IPS-11a (cell line): ENCODE results near the gene PRKAG2.
"Not testable (repeated sequence)": the region's sequence is repeated elsewhere in the genome, so short reads cannot be mapped to it uniquely, and the experiment has no call there.

Experiments used
- H3K4me3 ChIP-seq: one replicate; pipeline ENCODE4 v1.5.1; 2013; ENCODE audit warnings: low read depth, low read length, control low read depth

PRKAG2 gene

DNA sequence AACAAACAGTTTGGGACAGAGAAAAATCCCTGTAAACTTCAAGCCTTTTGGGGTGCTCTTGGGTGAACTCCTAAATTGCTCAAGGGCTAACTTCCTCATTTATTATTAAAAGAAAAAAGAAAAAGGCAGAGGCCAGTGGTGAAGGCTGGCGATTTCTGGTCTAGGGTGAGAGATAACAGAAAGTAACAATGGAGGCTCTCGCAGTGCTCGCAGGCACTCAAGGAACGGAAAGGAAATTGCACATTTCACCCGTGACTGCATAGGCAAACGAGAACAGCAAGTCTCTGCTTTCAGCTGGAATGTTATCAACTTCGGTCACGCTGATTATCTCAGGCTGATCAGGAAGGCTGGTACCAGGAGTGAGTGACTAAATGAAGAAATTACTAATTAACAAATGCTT lies 70.7 kb downstream of the PRKAG2 start:
- H3K4me3 ChIP-seq, result no peak overlapping the region

DNA sequence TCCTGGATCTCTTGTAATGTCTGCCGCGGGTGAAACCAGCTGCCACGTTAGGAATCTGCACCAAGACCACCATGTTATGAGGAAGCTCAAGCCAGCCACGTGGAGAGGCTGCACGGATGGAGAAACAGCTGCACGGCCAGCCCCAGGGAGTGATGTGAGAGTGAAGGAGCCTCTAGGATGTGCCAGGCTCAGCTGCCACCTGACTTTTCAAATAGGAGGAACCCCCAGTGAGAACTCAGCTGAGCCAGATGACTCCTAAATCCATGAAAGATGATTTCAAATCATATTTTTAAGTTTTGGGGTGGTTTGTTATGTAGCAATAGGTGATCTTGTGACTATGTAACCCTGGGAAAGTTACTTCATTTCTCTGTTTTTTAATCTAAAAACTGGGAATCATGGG lies 71.7 kb downstream of the PRKAG2 start:
- no peak overlapping the region for H3K4me3 ChIP-seq

- H3K4me3 ChIP-seq, result no peak overlapping the region
These were observed 72.2 kb downstream of the PRKAG2 start for GRCh38 chr7:151804756-151805155.

GRCh38 chr7:151803841-151804240 lies 73.1 kb downstream of the PRKAG2 start:
- H3K4me3 ChIP-seq, result no peak overlapping the region

- H3K4me3 ChIP-seq, result no peak overlapping the region
These were observed 74.5 kb downstream of the PRKAG2 start for GRCh38 chr7:151802469-151802846.

DNA sequence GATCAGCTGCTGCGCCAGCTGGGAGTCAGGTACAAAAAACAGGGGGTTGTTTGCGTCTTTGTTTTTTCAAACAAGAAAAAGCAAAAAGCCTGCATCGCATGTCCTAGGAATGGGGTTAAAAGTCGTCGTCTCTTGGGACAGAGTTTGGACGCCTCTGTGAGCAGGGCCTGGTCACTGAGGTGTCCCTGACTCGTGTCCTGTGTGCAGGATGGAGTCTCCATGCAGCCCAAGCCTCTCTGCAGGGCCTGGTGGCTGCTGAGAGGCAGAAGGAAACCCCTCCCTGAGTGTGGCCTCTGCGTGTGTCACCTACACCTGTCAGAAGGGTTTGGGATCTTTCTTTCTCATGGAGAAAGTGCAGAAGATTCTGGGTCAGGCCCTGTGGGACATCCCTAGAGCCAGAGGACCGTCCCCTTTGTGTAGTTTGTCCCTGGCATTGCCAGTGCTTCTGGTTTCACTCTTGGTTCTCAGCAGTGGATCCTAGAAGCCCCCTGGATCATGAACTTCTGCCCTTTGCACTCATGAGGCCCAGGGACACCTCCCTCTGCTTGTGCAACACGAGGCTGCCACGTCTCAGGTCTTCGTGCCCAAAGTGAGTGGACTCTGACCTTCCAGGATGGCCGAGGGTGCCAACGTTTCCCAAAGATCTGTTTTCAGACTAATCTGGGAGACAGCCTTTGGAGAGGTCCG lies 75.0 kb downstream of the PRKAG2 start:
- no peak overlapping the region for H3K4me3 ChIP-seq

GRCh38 chr7:151801291-151801690 lies 75.6 kb downstream of the PRKAG2 start:
- no peak overlapping the region for H3K4me3 ChIP-seq

GRCh38 chr7:151800861-151801260 lies 76.1 kb downstream of the PRKAG2 start:
- no peak overlapping the region for H3K4me3 ChIP-seq

- H3K4me3 ChIP-seq, result no peak overlapping the region
These were observed 76.5 kb downstream of the PRKAG2 start for GRCh38 chr7:151800391-151800790.

DNA sequence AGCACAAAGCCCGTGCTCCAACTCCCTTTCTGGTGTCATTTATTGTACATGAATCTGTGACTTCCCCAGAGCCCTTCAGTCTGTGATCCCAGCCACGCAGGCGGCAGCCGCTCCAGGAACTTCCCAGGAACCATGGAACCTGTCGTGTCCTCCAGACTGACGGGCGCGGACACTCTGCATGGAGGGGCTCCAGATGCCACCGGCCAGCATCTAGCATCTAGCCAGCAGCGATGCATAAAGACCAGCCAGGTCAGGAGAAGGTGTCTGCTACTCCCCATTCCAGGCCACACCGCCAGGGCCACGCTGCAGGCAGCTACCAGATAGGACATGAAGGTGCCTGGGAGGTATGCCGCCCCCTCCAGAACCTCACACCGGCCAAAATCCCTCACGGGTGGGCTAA lies 77.4 kb downstream of the PRKAG2 start:
- H3K4me3 ChIP-seq, result no peak overlapping the region

DNA sequence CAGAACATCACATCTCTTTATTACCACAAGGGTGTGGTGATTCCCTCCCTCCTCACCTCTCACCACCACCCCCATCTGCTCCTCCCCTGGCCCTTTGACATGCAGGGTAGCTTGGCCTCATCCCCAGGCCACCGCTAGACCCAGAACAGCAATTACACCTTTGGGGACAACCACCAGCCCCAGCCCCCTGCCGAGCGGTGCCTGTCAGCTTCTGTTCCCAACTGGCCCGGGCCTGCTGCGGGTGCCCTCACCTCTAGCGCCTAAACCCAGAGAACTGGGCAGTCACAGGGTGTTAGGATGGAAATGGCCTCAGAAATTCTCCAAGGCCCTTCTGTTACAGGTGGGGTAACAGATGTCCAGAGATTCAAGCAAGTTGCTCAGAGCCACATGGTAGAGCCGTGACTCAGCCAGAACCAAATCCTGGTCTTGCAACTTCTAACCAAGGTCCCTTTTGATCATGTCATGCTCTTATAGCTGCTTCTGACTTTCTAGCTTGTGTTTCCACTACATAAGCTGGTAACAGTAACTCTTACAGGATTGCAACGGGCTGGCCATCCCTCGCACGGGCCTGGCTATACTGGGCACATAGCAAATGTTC lies 78.0 kb downstream of the PRKAG2 start:
- no peak overlapping the region for H3K4me3 ChIP-seq

GRCh38 chr7:151797667-151798307 lies 79.1 kb downstream of the PRKAG2 start:
- H3K4me3 ChIP-seq, result not testable (repeated sequence)

- H3K4me3 ChIP-seq, result no peak overlapping the region
These were observed 79.9 kb downstream of the PRKAG2 start for GRCh38 chr7:151796871-151797537.

DNA sequence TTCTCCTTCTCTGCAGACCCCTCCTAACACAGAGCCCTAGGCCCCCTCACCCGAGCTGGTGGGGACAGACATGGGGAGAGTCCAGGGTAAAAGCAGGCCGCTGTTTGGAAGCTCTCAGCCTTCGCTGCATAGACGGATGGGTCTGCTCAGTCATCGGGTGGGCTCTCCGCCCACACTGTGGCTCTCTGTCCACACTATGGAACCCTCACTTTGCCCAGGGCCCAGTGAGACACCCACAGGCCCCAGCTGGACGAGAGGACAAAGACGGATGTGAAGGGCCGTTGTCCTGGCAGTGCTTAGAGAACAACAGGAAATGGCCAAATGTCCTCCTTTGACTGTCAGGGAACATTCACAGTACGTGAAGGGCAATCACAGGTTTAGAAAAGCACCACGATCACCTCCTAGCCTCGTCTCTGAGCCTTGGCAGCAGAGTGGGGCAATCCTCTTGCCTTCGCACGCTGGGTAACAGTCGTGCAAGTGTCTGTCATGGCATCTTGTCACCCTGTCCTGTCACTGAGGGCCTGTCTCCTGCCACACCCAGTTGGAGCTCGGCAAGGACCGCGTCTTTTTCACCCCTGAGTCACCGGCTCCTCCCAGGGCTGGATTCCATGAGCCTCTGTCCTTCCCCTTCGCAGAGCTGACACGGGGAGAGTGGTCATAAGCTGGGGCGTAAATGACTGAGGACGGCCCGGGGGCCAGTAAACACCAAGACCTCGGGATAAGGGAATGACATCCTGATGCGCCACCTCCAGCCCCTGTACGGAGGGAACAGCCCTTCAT lies 80.6 kb downstream of the PRKAG2 start:
- no peak overlapping the region for H3K4me3 ChIP-seq

- no peak overlapping the region for H3K4me3 ChIP-seq
These were observed 81.6 kb downstream of the PRKAG2 start for GRCh38 chr7:151795168-151795811.

- H3K4me3 ChIP-seq, result no peak overlapping the region
These were observed 82.3 kb downstream of the PRKAG2 start for GRCh38 chr7:151794508-151795167.

DNA sequence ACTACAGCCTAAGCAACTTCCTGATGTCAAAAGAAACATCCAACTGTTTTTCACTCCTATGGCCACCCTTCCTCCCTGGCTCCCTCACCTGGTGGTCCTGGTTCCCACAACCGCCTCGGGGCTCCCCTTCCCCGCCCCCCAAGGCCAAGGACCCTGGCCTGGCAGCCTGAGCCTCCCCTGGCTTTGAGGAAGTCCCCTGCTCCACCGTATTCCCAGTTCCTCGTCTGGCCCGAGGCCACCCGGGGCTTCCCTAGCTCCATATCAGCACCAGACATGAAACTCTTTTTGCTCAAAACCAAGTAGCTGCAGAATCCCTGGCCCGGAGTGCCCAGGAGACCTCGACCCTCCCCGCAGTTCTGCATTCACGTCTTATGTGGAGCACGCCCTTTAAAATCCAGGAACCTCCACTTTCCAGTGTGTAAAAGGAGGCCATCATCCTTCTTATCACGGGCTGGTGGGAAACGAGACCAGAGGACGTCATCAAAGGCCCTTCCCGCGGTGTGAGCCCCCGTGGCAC lies 82.9 kb downstream of the PRKAG2 start:
- H3K4me3 ChIP-seq, result no peak overlapping the region

- no peak overlapping the region for H3K4me3 ChIP-seq
These were observed 83.4 kb downstream of the PRKAG2 start for GRCh38 chr7:151793531-151793951.

DNA sequence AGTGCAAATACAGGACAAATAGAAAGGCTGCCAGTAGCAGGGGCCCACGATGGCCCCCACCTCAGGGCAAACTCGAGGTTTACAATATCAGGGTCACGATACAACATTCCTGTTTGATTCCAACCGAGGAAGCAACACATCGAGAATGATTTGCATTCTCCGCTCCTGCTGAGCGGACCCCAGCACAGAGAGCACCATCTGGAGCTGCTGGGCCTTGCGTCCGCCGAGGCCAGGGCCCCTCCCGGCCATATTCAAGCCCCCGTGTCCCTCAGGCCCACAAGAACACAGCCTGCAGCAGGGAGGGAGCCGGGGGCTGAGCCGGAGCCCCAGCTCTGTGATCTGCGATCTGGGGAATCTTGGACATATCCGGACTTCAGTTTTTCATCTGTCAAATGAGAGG lies 84.3 kb downstream of the PRKAG2 start:
- H3K4me3 ChIP-seq, result no peak overlapping the region

- H3K4me3 ChIP-seq, result no peak overlapping the region
These were observed 84.8 kb downstream of the PRKAG2 start for GRCh38 chr7:151792086-151792485.
